Omental fat pad (tissue), 4 donors: Measurements from ENCODE around the gene MRPL21. TPM values are rescaled to one million over a fixed set of nuclear protein-coding genes. Genes with fewer than 3 reads are reported as not detected.

ENCODE experiments used
- ATAC-seq: fragments of 150-250 bp; one replicate; pipeline ENCODE4 v1.9.1; 2016; ENCODE audit warnings: mild to moderate bottlenecking, moderate library complexity; ENCODE audit not compliant: low FRiP score
- DNase-seq: peaks from one replicate; pipeline ENCODE4 v3.0.0-alpha.2; 2019; ENCODE audit warnings: low spot score
- CTCF ChIP-seq, 3 donors: fragments of 450-650 bp; IDR thresholded peaks; one replicate each; pipeline ENCODE4 v1.5.1; 2016 to 2017; ENCODE audit warnings: antibody characterized with exemption in 3 of 3, mild to moderate bottlenecking in 3 of 3, moderate library complexity in 2 of 3
- total RNA-seq, 4 donors: library from RNA; depleted of rRNA; stranded (reverse); fragments of >200 nt; gene quantifications; one replicate each; pipeline ENCODE4 v1.1.0, GENCODE V29; 2016

Gene MRPL21
- 10 to 100 TPM; 31.8 to 57.5 (median 39.1) TPM for total RNA-seq

- TF ChIP-seq CTCF (IDR thresholded peaks at IDR 0.05): no peak
- DNase-seq (peak; percentile 62), ATAC-seq (peak; percentile 92)
Observed at GRCh38 chr11:68903288-68904247, at the start of gene MRPL21, which contains the start of gene IGHMBP2. Gene MRPL21, minus strand, starts transcription at chr11:68903832. Its CDS starts 22 bp downstream, at chr11:68903810. Gene IGHMBP2, plus strand, starts transcription at chr11:68903891. Its CDS starts 62 bp downstream, at chr11:68903953.

GRCh38 chr11:68950762-68951161 lies 47.1 kb upstream of the MRPL21 start:
- ATAC-seq: no peak

GRCh38 chr11:68950270-68950669 lies 46.6 kb upstream of the MRPL21 start:
- ATAC-seq: no peak
- TF ChIP-seq CTCF (IDR thresholded peaks at IDR 0.05): no peak
- no peak for DNase-seq

More at GRCh38 chr11:68950762-68951161, 47.1 kb upstream of the MRPL21 start:
- no peak for TF ChIP-seq CTCF (IDR thresholded peaks at IDR 0.05)
- no peak for DNase-seq

- ATAC-seq: no peak
- no peak for TF ChIP-seq CTCF (IDR thresholded peaks at IDR 0.05)
- no peak for DNase-seq
Observed at GRCh38 chr11:68948935-68949334, 45.3 kb upstream of the MRPL21 start.

GRCh38 chr11:68948496-68948895 lies 44.9 kb upstream of the MRPL21 start:
- no peak for ATAC-seq
- DNase-seq: no peak
- TF ChIP-seq CTCF (IDR thresholded peaks at IDR 0.05): no peak

GRCh38 chr11:68947151-68947550 lies 43.5 kb upstream of the MRPL21 start:
- no peak for ATAC-seq
- DNase-seq: no peak
- TF ChIP-seq CTCF (IDR thresholded peaks at IDR 0.05): no peak
